Erythroblast (primary cell): ENCODE data around the gene RPH3AL.

Source experiments
- DNase-seq, 2 experiments: peaks; one replicate each; lab custom pipeline; 2025; lab: John Stamatoyannopoulos, UW
- GATA1 ChIP-seq: IDR thresholded peaks from 2 replicates; pipeline ENCODE4 v1.6.1; 2011; ENCODE audit warnings: low read depth, mild to moderate bottlenecking, control low read depth, low read length, moderate library complexity
- POLR2A ChIP-seq: IDR thresholded peaks from 2 replicates; pipeline ENCODE4 v1.6.1; 2011; ENCODE audit warnings: mild to moderate bottlenecking, low read length

The RPH3AL gene

GRCh38 chr17:165939-166338 lies 186.7 kb downstream of the RPH3AL start:
- no peak for TF ChIP-seq GATA1
- TF ChIP-seq POLR2A: no peak
- DNase-seq: no peak

GRCh38 chr17:164303-165235 lies 188.0 kb downstream of the RPH3AL start:
- TF ChIP-seq POLR2A (no peak), GATA1 (no peak)
- peak in 1 of 2 experiments; percentile 12 for DNase-seq

- TF ChIP-seq POLR2A (no peak), GATA1 (no peak)
- no peak for DNase-seq
Measured at GRCh38 chr17:163514-164098, 189.0 kb downstream of the RPH3AL start.

GRCh38 chr17:162689-163088 lies 189.9 kb downstream of the RPH3AL start:
- DNase-seq: no peak
- no peak for TF ChIP-seq GATA1
- TF ChIP-seq POLR2A: no peak
